KG1 (cell line): ENCODE results near the gene SAMM50.

ENCODE experiments used
- DNase-seq: peaks from one replicate; lab custom pipeline; 2025; lab: John Stamatoyannopoulos, UW

The SAMM50 gene

GRCh38 chr22:43945632-43946383, 9.4 kb upstream of the SAMM50 start:
- DNase-seq = peak; percentile 56

DNA sequence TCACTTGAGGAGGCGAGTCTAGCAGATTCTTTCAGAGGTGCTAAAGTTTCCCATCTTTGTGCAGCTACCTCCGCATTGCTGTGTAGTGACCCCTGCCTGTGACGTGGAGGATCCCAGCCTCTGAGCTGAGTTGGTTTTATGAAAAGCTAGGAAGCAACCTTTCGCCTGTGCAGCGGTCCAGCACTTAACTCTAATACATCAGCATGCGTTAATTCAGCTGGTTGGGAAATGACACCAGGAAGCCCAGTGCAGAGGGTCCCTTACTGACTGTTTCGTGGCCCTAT, 8.9 kb upstream of the SAMM50 start:
- no peak for DNase-seq

DNA sequence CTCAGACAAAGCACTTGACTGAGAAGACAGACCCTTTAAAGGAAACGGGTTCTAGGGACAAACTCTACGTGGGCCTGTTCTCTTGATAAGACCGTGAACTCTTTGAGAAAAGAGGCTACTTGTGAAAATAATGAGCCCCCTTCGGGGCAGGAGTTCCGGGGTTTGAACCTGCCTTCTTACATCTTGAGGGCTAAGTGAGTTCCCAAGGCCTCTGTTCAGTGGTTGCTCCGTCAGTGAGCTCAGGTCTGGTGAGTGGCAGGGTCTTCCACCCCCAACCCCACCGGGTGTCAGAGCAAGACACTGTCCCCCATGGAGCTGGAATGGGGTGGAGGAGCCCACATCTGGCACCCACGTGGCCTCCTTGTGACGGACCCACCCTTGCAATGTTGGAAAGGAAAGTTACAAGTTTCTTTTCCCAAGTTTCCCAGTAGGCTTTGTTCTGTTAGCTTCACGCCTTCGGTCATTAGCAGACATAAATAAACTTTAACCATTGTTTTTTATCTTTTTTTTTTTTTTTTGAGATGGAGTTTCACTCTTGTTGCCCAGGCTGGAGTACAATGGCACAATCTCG, 6.3 kb upstream of the SAMM50 start:
- no peak for DNase-seq

- DNase-seq = no peak
Observed at GRCh38 chr22:43951391-43951790, 3.9 kb upstream of the SAMM50 start.

GRCh38 chr22:43951966-43952365, 3.3 kb upstream of the SAMM50 start:
- no peak for DNase-seq

GRCh38 chr22:43953988-43954785, 1.1 kb upstream of the SAMM50 start:
- peak; percentile 7 for DNase-seq

- DNase-seq = peak; percentile 36
Observed at GRCh38 chr22:43955883-43956782, 891 bp downstream of the SAMM50 start.

DNA sequence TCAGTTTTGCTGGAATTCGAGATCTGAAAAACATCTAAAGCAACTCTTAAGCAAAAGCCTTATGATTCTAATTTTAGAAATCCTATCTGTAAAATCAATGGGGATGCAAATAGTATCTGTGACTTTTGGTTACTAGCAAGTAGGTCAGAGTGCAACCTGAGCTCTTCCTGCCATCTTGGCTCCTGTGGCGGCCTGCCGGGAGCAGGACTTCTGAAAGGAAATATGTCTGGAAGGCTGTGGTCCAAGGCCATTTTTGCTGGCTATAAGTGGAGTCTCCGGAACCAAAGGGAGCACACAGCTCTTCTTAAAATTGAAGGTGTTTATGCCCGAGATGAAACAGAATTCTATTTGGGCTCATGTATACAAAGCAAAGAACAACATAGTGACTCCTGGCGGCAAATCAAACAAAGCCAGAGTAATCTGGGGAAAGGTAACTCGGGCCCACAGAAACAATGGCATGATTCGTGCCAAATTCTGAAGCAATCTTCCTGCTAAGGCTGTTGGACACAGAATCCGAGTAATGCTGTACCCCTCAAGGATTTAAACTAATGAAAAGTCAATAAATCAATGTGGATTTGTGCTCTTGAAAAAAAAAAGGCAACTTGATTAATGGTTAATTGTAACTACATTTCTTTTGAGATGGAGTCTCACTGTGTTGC, 1.7 kb downstream of the SAMM50 start:
- DNase-seq = no peak

GRCh38 chr22:43957871-43958270, 2.6 kb downstream of the SAMM50 start:
- DNase-seq = no peak

DNA sequence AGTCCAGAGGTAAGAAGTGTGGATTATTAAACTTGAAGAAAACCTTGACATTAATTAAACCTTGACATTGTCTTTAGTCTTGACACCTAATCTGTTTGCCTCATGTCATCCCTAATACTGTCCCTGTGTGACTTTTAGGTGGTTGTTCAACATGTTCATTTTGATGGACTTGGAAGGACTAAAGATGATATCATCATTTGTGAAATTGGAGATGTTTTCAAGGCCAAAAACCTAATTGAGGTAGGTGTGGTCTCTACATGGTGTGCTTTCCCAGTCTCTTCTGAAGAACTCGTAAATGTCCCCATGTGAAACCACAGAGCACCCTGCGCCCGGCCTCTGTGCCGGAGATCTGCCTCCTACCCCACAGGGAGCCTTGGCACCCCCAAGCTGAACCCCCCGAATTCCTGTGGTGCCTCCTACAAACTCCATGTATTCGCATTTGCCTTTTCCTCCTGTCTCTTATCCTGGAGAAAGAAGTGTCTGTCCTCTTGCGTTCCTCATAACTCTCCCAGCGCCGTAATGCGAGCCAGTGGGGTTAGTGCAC, 9.1 kb downstream of the SAMM50 start:
- no peak for DNase-seq

- DNase-seq = no peak
Observed at GRCh38 chr22:43967069-43967468, 11.8 kb downstream of the SAMM50 start.

- no peak for DNase-seq
Observed at GRCh38 chr22:43968614-43969013, 13.4 kb downstream of the SAMM50 start.

- no peak for DNase-seq
Observed at GRCh38 chr22:43969021-43969878, 14.0 kb downstream of the SAMM50 start.

- no peak for DNase-seq
Observed at GRCh38 chr22:43969989-43970755, 14.9 kb downstream of the SAMM50 start.

- DNase-seq = no peak
Observed at GRCh38 chr22:43971112-43971511, 15.9 kb downstream of the SAMM50 start.

DNA sequence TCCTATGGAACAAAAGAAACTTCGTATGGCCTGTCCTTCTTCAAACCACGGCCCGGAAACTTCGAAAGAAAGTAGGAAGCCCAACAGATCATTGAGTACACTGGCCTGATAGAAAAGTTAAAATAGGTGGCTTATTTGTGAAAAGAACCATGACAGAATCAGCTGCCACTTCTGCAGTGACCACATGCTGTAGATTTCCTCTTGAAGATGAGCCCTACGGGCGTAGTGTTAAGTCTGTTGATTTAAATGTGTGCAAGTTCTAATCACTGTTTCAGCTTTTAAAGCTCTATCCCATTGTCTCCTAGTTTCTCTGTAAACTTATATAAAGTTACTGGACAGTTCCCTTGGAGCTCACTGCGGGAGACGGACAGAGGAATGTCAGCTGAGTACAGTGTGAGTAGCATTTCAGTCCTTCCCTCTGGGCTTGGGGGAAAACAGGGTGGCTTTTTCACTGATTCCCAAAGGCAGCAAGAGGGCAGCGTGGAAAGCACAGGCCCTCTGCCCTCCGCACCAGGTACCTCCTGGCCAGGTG, 17.8 kb downstream of the SAMM50 start:
- no peak for DNase-seq

DNA sequence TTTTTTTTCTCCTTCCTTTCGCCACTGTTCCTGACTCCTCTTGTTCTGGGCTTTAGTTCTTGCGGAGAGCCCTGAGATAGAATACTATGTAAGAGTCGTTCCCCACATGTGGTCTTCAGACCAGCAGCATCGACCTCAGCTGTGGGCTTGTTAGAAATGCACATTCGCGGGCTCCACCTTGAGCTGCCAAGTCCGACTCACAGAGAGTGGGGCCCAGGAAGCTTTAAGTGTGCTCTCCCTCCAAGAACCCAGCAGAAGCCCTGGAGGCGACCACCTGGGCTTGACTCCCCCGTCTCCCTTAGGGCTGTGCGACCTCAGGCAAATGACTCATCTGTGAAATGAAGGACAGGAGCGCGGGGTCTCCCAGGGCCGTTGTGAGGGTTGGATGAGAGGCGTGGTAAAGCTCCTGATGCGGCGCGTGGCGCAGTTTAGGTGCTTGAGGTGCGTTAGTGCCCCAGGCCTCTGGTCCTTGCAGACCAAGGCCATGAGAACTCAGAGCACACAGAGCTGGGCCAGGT, 18.8 kb downstream of the SAMM50 start:
- no peak for DNase-seq

DNA sequence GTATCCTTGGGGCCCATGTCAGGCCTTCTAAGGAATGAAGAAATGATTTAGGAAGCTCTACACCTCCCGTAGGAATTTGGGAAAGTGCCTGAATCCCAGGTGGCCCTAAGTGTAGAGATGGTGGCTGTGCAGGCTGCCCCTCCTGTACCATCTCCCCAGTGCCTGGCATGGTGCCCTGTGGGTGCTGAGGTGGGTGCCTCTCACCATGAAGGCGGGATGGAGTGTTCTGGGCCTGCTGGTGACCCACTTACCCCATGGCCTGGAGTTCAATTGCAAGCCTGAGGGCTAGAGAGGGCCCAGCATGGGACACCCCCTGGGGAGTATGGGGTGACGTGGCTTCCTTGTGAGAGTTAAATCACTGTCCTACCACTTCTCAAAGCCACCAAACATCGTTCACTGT, 19.8 kb downstream of the SAMM50 start:
- no peak for DNase-seq
